EL (cell line): ENCODE data around the gene TTC7B.

ENCODE experiments used
- DNase-seq: peaks from one replicate; pipeline ENCODE4 v3.0.0-alpha.2; 2016

Gene TTC7B

DNA sequence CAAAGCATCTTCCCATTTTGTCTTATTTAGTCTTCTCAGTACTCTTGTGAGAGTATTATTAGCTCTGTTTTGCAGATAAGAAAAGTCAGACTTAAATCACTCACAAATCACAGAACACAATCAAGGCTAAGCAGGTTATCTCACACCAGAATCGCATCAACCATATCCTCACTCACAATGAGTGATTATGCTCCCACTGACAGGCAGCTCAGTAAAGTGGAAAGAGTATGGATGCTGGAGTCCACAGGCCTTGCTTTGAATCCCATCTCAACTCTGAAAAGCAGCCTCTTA lies 43.1 kb downstream of the TTC7B start:
- DNase-seq = no peak

DNA sequence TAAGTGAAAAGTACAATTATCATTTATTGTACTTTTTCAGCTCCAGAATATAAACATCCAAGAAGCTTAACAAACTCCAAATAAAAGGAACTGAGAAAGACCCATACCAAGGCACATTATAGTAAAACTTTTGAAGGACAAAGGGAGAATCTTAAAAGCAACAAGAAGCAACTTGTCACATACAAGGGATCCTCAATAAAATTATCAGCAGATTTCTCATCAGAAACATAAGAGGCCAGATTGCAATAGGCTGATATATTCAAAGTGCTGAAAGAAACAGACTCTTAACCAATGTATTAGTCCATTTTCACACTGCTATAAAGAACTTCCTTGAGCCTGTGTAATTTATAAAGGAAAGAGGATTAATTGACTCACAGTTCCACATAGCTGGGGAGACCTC lies 48.3 kb downstream of the TTC7B start:
- no peak for DNase-seq

DNA sequence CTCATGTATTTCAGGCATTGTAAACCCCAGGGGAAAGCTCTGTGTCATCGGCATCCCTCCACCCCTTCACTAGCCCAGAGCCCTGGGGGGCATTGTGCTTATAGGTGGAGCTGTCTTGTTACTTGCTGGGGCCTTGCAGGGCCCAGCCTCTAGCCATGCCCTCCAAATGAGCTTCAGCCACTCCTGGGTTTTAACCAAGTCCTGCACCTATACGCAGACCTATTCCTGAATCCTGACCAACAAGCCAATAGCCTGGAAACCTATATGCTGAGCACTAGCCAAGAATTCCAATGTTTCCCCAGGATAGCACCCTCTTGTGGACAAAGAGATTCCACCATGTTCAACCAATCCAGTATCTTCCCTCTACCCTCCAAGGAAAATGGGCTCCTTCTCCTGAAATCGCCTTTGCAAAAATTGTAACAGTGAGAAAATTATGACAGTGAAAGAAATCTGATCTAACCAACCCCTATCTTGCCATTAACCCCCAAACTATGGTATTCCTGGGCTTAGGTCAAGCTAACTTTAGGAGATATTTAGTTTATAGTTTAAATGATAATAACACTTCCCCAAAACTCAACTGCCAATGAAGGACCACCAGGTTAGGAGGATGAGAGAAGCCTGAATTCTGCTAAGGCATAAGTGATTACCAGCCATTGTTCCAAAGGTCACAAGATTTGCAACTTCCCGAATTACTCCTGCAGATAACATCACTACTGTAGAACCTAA lies 55.5 kb downstream of the TTC7B start:
- DNase-seq = peak; percentile 40

DNA sequence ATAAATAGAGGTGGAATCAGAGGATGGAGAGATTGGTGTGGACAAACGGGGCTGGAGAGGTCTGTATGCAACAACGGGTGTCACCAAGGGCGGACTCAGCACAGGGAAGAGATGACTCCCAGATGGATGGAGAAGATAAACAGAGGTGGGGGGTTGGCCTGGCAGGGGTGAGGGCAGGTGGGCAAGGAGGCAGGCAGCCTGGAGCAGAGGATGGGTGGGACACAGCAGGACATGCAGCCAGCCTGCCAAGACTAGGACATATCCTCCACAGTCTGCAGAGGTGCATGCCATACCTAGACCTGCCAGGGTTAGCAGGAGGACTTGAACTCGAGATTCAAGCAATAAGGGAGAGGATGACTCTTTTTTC lies 56.2 kb downstream of the TTC7B start:
- no peak for DNase-seq

DNA sequence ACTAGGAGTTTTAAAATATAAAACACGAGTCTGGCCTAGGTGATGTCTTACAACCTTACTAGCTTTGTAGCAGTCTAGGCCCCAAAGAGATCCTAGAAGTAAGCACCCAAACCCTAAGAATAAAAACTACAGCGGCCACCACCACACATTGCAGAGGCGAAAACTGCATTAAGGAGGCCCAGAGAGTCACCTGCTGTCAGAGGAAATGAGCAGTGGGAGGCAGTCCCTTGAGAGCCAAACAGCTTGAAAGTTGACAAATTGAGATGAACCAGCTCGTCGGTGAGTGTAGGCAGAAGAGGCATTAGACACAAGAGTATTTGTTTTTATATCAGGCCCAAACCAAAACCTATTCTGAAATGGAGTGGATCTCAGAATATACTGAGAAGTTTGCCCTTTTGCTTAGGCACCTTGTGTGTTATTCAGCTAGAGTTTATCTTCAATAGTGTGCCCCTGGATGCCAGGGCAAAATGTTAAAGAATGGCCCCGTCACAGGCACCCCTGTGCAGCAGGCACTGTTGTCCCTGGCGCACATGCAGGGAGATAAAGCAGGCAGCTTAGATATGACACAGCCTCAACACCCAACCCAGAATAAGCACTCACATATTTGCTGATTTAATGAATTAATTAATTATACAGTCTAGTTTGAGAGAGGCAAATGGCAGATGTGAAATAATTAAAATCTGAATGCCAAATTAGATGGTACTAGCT lies 56.7 kb downstream of the TTC7B start:
- no peak for DNase-seq

DNA sequence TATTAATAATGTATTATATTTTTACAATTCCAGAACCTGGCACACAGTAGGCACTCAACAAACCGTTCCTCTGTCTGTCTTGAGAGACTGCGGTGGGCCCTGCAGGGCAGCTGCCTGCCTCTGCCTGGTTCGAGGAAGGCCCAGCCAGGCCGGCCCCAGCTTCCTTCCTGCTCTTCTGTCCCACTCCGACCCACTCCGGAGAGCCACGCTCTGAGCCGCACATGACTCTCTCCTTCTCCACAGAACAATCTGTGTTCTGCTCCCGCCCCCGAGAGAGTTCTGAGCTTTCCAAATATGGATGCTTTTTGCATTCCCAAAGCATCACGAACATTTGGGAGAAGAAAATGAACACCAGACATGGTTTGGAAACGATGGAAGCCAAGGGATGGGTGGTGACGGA lies 57.3 kb downstream of the TTC7B start:
- DNase-seq = peak; percentile 24

DNA sequence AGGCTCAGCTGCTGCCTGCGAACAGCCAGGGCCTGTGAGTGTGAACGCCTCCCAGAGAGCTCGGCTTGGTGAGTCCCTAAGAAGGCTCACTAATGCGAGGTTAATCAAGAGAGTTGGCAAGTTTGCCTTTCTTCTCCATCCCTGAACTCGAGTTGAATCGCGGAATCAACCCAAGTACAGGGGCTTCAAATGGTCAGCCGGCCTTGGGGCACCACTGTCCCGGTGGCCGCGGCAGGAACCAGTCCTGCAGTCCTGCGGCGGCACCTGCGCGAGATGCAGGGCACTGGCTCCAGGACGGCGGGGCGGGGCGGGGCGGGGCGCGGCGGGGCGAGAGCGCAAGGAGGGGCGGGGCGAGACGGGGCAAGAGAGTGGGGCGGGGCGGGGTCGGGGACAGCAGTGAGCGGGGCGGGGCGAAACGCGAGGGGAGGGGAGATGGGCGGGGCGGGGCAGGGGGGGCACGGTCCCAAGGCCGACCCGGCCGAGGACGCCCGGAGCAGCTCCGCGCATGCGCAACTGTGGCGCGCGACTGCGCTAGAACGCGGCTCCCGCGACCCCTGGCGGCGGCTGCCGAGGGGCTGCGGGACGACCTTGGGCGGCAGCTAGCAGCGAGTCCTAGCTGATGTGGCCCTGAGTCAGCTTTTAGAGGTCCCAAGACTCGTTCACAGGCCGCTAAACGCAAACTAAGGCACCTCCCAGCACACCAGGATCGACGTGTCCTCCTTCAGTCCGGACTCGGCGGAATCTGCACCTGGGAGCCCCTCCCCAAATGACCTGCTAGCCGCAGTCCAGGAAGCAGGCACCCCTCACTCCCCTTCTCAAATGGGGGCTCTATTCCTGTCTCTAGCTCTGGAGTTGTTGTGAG lies 58.0 kb downstream of the TTC7B start:
- DNase-seq = peak; percentile 91

DNA sequence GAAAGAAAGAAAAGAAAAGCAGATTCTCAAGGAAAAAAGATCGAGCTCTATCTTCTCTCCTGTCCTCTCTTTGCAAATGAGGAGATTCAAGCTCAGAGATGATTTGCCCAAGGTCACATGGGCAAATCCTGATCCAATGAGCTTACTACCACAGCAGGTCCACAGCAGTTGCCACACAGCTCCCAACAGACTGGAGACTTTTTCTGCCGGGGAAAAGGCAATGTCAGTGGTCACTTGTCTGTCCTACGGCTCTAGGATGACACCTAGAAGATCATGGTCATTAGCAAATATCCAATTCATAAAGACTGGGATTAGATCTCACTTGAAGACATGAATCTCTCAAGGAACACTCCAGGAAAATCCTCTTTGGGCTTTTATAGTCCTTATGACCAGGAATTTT lies 58.8 kb downstream of the TTC7B start:
- no peak for DNase-seq

DNA sequence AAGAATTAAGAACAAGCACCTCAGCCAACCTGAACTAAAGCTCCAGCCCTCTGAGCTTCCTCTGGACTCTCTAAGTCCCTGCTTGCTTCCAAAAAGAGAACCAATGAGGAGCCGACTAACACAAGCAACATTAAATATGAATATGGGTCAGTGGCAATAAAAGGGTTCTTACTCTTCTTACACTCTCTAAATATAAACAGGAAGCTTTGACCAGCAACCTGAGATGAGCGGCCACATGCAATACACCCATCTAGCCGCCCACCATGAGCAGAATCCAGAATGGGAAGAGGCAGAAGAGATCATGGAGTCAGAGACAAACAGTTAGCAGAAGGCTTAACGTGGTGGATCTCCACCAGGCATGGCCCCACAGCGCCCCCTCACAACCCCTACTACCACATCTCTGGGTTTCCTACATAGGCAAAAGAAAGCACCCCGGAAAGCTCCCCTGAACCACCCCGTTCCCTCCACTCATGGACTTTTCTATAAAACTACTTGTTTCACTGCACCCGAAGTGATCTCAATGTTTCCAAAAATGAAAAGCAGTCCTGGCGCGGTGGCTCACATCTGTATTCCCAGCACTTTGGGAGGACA lies 59.4 kb downstream of the TTC7B start:
- DNase-seq = no peak

DNA sequence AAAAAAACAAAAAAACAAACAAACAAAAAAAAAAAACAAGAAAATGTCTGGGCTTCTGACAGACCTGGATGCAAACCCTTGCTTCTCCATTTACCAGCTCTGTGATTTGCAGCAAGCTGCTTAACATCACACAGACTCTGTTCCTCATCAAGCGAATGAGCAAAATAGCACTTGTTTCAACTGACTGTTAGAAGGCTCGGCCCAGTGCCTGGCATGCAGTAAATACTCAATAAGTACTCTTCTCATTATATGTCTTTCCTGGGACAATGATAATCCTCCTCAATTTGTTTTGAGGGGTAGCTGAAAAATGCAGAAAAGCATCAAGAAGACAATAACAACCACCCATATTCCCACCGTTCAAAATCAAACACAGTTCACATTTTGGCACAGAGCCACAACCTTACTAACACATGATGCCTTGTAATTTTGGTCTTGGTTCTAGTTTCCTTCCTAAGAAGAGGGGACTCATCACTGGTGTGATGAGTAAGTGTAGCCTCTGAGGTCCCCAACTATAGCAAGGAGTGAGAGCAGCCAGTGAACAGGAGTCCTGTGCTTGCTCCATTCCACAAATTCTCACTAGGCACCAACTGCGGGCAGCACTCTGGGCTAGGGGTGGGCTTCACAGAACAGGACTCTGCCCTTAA lies 60.4 kb downstream of the TTC7B start:
- no peak for DNase-seq

DNA sequence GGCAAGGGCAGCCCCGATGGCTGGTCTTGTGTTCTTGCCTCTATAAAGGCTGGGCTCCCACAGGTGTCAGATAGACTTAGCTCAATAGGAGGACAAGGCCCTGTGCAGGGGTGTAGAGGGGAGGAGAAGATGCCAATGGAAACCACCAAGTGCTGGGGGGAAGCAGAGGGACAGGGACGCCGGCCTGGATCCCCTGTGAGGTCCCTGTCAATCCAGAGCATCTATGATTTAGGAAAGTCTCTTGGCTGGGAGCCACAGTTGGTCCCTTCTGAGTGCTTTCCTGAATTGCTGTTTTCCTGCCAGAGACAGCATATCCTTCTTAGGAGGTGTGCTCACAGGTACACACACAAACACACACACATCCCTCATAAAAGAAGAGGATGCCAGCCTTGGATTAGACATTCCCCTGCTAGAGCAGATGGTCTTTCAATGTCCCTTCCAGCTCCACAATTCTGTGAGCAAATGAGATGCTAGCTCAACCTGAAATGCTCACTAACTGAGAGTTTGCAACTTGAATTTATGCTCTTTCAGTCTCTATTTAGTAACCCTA lies 62.7 kb downstream of the TTC7B start:
- no peak for DNase-seq

DNA sequence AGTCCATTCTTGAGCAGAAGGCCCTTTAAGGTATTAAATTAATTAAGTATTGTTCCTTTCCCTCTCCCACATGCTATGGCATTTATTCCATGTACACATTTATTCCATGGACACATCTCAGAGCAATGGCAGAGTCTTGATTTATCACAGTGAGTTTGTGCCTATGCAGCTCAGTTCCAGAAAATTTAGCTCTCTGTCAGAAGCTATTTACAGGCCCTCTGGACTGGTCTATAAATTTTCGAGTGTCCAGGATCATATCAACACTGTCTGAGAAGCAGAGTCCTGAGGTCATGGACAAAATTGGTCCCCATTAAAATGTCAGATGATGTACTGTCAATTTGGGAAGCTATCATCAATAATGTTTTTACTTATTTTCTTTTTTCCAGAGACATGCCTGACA lies 65.5 kb downstream of the TTC7B start:
- no peak for DNase-seq

DNA sequence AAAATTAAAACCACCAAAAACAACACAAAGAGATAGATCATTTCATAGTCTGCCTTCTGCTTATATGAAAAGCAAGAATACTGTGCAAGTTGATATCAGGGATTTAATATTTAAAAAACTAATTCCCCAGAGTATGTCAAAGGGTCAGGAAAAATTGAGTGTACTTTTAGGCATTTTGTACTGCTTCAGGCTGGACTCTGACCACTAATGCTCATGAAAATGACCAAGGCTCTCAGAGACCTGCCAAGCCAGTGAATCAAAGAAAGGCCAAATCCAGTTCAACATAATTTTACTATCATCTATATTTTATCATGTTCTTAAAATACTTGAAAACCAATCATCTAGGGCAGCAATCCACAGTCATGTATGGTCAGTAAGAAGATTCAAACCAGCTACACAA lies 66.0 kb downstream of the TTC7B start:
- DNase-seq = no peak

DNA sequence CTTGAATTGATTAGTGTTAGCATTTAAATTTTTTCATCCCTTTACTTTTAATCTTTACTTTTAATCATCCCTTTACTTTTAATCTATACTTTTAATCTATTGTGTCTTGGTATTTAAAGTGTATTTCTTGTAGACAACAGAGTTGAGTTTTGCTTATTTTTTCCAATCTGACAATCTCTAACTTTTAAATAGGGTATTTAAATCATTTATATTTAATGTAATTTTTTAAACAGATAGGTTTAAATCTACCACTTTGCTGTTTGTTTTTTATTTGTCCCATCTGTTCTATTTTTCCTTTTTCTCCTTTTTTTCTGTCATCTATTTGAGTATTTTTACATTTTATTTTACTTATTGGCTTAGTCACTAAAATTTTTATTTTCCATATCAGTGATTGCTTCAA lies 68.3 kb downstream of the TTC7B start:
- DNase-seq = no peak

DNA sequence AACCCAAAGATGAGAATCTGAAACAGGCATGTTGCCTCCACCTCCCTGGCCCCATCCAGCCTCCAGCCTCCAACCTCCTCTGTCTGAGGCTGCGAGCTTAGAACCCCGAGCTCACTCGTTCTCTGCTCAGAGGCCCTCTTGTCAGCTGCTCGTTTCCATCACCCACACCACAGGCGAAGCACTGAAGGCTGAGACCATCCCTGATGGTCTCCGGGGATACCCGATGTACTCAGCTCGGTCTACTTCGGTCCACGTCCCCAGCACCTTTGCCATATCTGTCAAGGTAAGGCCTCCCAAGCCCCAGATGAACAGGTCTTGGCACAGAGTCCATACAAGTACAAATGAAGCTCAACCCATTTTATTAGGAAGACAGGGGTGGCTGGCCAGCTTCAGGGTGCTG lies 72.4 kb downstream of the TTC7B start:
- DNase-seq = no peak

DNA sequence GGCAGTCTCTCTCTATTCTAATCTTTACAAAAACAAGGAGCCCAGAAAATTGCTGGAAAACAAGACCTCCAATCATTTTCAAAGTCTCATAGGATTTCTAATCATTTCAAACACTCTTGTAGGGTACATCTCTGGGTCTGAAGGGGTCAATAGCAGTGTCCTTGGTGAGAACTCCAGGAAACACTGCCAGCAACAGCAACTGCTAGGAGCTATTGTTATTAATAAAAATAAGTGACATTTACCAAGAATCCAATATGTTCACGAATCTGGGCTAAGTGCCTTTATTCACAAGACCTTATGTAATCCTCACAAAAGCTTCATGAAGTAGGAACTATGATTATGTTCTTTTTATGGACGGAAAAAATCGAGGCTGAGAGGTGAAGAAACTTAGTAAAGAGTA lies 72.8 kb downstream of the TTC7B start:
- no peak for DNase-seq

DNA sequence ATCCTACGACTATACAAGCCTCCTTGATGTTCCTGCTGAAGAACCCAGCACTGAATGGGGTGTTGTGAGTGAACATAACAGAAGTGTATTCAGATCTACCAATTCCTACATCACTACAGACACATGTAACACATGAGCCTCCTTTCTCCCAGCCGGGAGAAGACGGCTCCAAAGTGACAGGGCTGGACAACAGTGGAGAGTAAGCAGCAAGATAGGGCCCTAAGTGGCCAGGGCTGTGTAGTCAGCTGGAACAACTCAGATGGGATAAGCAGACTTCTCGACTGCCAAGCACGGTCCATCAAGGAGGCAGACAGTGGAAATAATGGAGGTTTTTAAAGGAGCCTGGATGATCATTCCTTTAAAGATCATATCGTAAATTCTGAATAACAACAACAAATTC lies 73.5 kb downstream of the TTC7B start:
- DNase-seq = no peak

DNA sequence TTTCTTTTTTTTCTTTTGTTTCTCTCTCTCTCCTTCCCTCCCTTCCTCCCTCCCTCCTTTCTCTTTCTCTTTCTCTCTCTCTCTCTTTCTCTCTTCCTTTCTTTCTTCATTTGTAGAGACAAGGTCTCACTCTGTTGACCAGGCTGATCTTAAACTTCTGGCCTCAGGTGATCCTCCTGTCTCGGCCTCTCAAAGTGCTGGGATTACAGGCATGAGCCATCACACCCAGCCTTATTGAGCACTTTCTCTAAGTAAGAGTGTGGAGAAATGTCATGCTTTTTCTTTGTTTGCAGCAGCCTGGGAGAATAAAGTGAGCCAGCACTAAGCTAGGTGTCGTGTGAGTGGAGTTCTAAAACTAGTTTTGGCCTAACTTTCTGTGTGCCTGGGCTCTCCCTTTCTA lies 74.0 kb downstream of the TTC7B start:
- DNase-seq = no peak

DNA sequence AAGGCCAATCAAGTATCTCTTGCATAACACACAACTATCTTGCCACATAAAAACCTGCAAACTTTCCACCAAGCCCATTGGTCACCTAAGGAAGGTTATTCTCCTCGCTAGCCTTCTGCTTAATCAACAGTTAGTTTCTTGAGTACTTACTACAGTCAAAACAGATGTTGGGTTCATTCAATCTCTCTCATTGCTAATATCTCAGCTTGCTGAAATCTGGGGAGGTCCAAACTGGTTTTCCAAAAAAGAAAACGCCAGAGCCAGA lies 74.6 kb downstream of the TTC7B start:
- no peak for DNase-seq

DNA sequence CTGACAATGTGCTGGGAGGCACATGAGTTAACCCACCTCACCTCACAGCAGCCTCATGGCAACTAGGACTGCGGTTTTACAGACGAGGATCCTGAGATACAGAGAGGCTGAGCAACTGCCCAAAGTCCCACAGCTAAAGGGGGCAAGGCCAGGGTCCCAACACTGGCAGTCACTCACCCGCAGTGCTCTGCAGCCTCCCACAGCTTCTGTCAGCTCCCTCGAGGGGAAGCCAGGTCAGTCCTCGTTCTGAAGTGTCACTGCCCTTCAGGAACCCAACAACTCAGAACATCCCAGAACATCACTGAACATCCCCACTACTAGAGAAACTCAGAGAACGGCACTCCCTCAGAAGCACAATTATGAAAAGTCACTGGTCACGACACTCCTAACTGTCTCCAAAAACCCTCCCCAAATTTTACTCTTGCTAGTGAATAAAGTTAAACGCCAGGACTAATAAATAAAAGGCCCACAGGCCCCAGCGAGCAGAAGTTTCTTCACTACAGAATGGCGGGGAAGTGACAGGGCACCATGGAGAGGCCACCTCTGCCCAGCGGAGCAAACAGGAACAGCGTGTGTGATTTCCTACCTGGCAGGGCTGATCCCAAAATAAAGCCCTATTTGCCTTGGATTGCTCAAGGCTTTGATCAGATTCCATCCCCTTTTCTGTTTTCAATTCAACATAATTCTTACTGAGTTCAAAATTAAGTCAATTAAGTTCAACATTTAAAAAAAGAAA lies 75.1 kb downstream of the TTC7B start:
- no peak for DNase-seq

DNA sequence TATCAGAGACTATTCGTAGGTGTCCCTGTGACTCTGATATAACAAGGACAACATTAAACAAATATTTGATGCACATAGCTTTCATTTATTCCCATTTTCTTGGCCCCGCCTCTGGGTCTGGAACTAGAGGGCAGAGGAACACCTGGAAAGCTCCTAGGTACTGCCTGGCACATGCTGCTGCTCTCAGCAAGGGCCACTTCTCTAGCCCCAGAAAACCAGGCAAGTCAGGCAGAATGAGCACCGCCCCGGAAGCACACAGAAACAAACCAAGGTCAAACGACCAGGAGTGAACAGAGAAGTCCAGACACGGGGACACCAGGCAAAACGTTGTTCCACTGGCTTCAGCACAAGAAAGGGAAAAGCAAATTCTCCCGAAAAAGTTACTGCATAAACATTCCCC lies 76.1 kb downstream of the TTC7B start:
- no peak for DNase-seq

DNA sequence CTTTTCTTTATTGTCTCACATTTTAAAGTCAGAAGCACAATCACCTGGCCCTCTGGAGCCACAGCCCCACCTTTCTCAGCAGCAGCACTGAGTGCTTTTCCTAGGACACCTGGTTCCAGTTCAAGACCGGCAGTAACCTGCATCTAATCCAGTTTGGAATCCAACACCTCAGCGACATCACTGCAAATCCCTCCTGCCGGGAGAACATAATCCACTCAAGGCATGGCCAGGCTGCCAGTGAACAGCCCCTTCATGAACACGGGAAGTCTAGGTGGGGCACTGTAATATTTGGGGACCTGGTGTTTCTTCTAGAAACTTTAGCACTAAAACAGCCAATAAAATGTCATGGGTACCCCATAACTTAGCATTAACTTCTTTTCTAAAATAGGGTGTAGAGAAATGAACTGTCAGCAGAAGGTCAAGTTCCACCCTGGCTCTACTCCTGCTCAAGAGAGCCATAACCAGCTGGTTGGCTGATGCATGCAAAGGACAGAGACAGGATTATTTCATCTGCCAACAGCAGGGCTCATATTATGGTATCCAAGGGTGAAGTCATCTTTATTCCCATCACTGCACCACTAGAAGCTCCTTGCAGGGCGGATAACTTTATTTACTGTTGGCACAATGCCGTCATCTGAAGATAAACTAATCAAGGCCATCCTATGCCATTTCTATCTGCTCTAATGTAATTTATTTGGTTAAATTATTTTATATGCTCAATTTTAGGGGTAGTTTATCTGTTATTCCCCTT lies 76.7 kb downstream of the TTC7B start:
- no peak for DNase-seq
